Epithelial cell of esophagus (primary cell): ENCODE data around the gene PREX1.
A peak's percentile ranks its signal among the peaks of the same experiment; 100 is the strongest.
"Not testable (repeated sequence)": the region's sequence is repeated elsewhere in the genome, so short reads cannot be mapped to it uniquely, and the experiment has no call there.

Source experiments
- DNase-seq: peaks from one replicate; pipeline ENCODE4 v3.0.0; 2010; ENCODE audit warnings: low read depth
- H3K4me3 ChIP-seq: 2 replicates; pipeline ENCODE4 v1.5.1; 2011; ENCODE audit warnings: mild to moderate bottlenecking, low read length, control low read depth
- CTCF ChIP-seq: IDR thresholded peaks from 2 replicates; pipeline ENCODE4 v1.5.1; 2011; ENCODE audit warnings: low read depth, mild to moderate bottlenecking, low read length, control low read depth, inconsistent platforms; ENCODE audit not compliant: insufficient read depth; ENCODE audit errors: missing control alignments

Gene PREX1

GRCh38 chr20:48816282-48817205 lies 11.3 kb downstream of the PREX1 start:
- no peak overlapping the region for H3K4me3 ChIP-seq

DNA sequence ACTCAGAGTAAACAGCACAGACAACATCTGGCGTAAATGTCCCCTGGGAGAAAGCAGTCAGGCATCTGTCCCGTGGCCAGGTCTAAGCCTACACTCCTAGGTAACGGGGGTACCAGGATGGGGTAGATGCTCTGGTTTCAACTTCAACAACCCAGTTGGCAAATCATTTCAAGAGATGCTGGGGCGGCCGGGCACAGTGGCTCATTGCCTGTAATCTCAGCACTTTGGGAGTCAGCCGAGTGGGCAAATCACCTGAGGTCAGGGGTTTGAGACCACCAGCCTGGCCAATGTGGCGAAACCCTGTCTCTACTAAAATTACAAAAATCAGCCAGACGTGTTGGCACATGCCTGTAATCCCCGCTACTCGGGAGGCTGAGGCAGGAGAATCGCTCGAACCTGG lies 12.3 kb downstream of the PREX1 start:
- TF ChIP-seq CTCF: no peak
- H3K4me3 ChIP-seq: no peak overlapping the region
- no peak for DNase-seq

More at GRCh38 chr20:48816282-48817205, 11.3 kb downstream of the PREX1 start:
- DNase-seq: peak; percentile 9
- no peak for TF ChIP-seq CTCF

GRCh38 chr20:48814633-48815032 lies 13.2 kb downstream of the PREX1 start:
- TF ChIP-seq CTCF: no peak
- no peak overlapping the region for H3K4me3 ChIP-seq
- no peak for DNase-seq

DNA sequence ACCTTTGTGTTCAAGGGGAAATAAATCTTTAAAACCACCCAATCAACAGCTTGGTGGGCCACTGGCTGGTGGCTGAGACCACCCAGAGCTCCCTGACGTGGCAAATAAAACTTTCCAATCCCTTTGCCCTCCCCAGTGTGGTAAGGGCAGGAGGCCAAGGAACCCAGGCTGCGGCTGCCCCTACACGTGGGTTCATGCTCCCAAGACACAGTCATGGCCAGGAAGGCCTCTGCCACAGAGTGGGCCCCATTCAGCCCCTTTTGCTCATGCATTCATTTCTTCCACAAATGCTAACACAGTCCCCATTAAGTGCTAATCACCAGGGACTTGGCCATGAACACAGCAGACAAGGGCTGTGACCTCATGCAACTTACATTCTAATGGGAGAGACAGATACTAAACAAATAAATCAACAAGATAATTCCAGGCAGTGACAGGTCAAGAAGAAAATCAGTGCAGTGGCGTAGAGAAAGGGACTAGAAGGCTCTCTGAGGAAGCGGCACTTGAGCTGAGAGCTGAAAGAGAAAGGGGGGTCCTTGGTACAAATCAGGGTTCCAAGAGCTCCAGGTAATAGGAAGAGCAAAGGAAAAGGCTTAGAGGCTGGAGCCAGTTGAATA lies 13.8 kb downstream of the PREX1 start:
- DNase-seq: no peak
- no peak for TF ChIP-seq CTCF
- H3K4me3 ChIP-seq: no peak overlapping the region

- no peak overlapping the region for H3K4me3 ChIP-seq
- DNase-seq: no peak
- TF ChIP-seq CTCF: no peak
Measured at GRCh38 chr20:48813446-48813747, 14.4 kb downstream of the PREX1 start.

- no peak overlapping the region for H3K4me3 ChIP-seq
- no peak for DNase-seq
- no peak for TF ChIP-seq CTCF
Measured at GRCh38 chr20:48812600-48813445, 15.0 kb downstream of the PREX1 start.

DNA sequence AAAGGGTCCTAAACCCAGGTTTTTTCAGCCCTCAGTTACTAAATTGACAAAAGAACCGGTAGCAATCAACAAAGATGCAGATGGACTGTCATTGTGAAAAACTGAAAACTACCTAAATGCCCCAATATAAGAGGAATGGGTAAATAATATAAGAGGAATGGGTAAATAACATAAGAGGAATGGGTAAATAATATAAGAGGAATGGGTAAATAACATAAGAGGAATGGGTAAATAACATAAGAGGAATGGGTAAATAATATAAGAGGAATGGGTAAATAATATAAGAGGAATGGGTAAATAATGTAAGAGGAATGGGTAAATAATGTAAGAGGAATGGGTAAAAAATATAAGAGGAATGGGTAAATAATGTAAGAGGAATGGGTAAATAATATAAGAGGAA lies 15.7 kb downstream of the PREX1 start:
- H3K4me3 ChIP-seq, DNase-seq: not testable (repeated sequence)
